Neuronal stem cell (in vitro differentiated cells): ENCODE data around the gene EEF1B2.
"Not testable (repeated sequence)": the region's sequence is repeated elsewhere in the genome, so short reads cannot be mapped to it uniquely, and the experiment has no call there.

Experiments
- DNase-seq: peaks from one replicate; pipeline ENCODE4 v3.0.0-alpha.2; 2013; ENCODE audit warnings: low spot score
- H2AFZ ChIP-seq: one replicate; pipeline ENCODE4 v1.6.1; 2013; ENCODE audit warnings: mild to moderate bottlenecking, low read length, inconsistent platforms
- H2AK5ac ChIP-seq: 2 replicates; pipeline ENCODE4 v1.6.1; 2013; ENCODE audit warnings: low read depth, mild to moderate bottlenecking, inconsistent platforms, low read length, moderate library complexity, mixed read lengths
- H2BK120ac ChIP-seq: 2 replicates; pipeline ENCODE4 v1.6.1; 2013; ENCODE audit warnings: low read depth, mild to moderate bottlenecking, inconsistent platforms, low read length, moderate library complexity, mixed read lengths
- H2BK12ac ChIP-seq: one replicate; pipeline ENCODE4 v1.6.1; 2013; ENCODE audit warnings: low read length, inconsistent platforms
- H2BK15ac ChIP-seq: 2 replicates; pipeline ENCODE4 v1.6.1; 2013; ENCODE audit warnings: mild to moderate bottlenecking, low read length, inconsistent platforms, mixed read lengths
- H2BK5ac ChIP-seq: one replicate; pipeline ENCODE4 v1.6.1; 2013; ENCODE audit warnings: inconsistent platforms, mild to moderate bottlenecking, low read length, moderate library complexity
- H3K14ac ChIP-seq: one replicate; pipeline ENCODE4 v1.6.1; 2013; ENCODE audit warnings: low read length, inconsistent platforms
- H3K18ac ChIP-seq: 2 replicates; pipeline ENCODE4 v1.6.1; 2013; ENCODE audit warnings: low read length, inconsistent platforms
- H3K23ac ChIP-seq: 2 replicates; pipeline ENCODE4 v1.6.1; 2013; ENCODE audit warnings: low read depth, mild to moderate bottlenecking, mixed read lengths, low read length, inconsistent platforms; ENCODE audit not compliant: poor library complexity
- H3K27ac ChIP-seq: replicated peaks from 3 replicates; pipeline ENCODE4 v1.5.1; 2013; ENCODE audit warnings: low read length, inconsistent platforms
- H3K27me3 ChIP-seq, 3 experiments: 2 replicates each; pipeline ENCODE4 v1.6.1; 2013; ENCODE audit warnings: low read length in 3 of 3, mild to moderate bottlenecking in 2 of 3, inconsistent platforms in 1 of 3, low read depth in 1 of 3, mixed read lengths in 1 of 3, moderate library complexity in 1 of 3; ENCODE audit not compliant: control insufficient read depth in 3 of 3, insufficient read depth in 3 of 3
- H3K36me3 ChIP-seq, 2 donors: replicated peaks in 1 of 2; 2 replicates each; pipeline ENCODE4 v1.6.1; 2013; ENCODE audit warnings: low read length in 2 of 2; ENCODE audit not compliant: control insufficient read depth in 2 of 2, insufficient read depth in 2 of 2
- H3K4ac ChIP-seq: 2 replicates; pipeline ENCODE4 v1.6.1; 2013; ENCODE audit warnings: inconsistent platforms, mild to moderate bottlenecking, low read length, moderate library complexity
- H3K4me1 ChIP-seq, 2 donors: 1 replicate in 1 of 2; 2 replicates in 1 of 2; pipeline ENCODE4 v1.6.1; 2013; ENCODE audit warnings: low read length in 2 of 2, low read depth in 1 of 2; ENCODE audit not compliant: control insufficient read depth in 2 of 2, insufficient read depth in 1 of 2
- H3K4me2 ChIP-seq: one replicate; pipeline ENCODE4 v1.6.1; 2013; ENCODE audit warnings: mild to moderate bottlenecking, low read length, inconsistent platforms; ENCODE audit not compliant: insufficient read depth, poor library complexity, severe bottlenecking
- H3K4me3 ChIP-seq, 2 donors: 2 replicates each; pipeline ENCODE4 v1.5.1; 2013; ENCODE audit warnings: low read length in 2 of 2, mild to moderate bottlenecking in 2 of 2, inconsistent platforms in 1 of 2, moderate library complexity in 1 of 2
- H3K79me1 ChIP-seq: one replicate; pipeline ENCODE4 v1.6.1; 2013; ENCODE audit warnings: low read depth, mild to moderate bottlenecking, inconsistent platforms, low read length, moderate library complexity
- H3K9ac ChIP-seq: one replicate; pipeline ENCODE4 v1.6.1; 2013; ENCODE audit warnings: mild to moderate bottlenecking, low read depth, low read length, inconsistent platforms; ENCODE audit not compliant: poor library complexity
- H3K9me3 ChIP-seq, 2 donors: replicated peaks in 1 of 2; 2 replicates each; pipeline versions ENCODE3 to v1.6.1; 2013; ENCODE audit warnings: low read length in 2 of 2, mild to moderate bottlenecking in 2 of 2, inconsistent platforms in 1 of 2, low read depth in 1 of 2, mixed read lengths in 1 of 2, moderate library complexity in 1 of 2; ENCODE audit not compliant: control insufficient read depth in 2 of 2, insufficient read depth in 1 of 2
- H4K8ac ChIP-seq: one replicate; pipeline ENCODE4 v1.6.1; 2013; ENCODE audit warnings: low read depth, mild to moderate bottlenecking, inconsistent platforms, low read length, moderate library complexity
- H4K91ac ChIP-seq: one replicate; pipeline ENCODE4 v1.6.1; 2013; ENCODE audit warnings: low read length, low read depth, mild to moderate bottlenecking, inconsistent platforms; ENCODE audit not compliant: poor library complexity
- WGBS, 2 donors: extraction: QIAGEN DNeasy Blood & Tissue Kit; methylation state at CpG; one replicate each; pipeline ENCODE4 v1.1.7; 2013; ENCODE audit warnings: missing lambda C conversion rate in 2 of 2, mixed read lengths in 1 of 2; ENCODE audit not compliant: insufficient read length in 2 of 2, insufficient replicate concordance in 1 of 2; ENCODE audit errors: extremely low coverage in 2 of 2; 5-methylcytosine and 5-hydroxymethylcytosine counted together

The EEF1B2 gene

GRCh38 chr2:206203331-206203730 lies 43.6 kb downstream of the EEF1B2 start:
- Histone ChIP-seq H3K4me3 (no peak overlapping the region), H3K36me3 (no peaks in the 10 kb centered on the region), H3K27ac (no peak overlapping the region), H2BK15ac (no peak overlapping the region), H3K9ac (no peak overlapping the region), H3K4me1 (no peaks in the 10 kb centered on the region), H2AK5ac (no peak overlapping the region), H2BK12ac (peak overlapping the region; percentile 41), H3K4me2 (no peak overlapping the region), H3K4ac (no peak overlapping the region), H4K8ac (peak overlapping the region; percentile 43), H2BK5ac (no peak overlapping the region), H3K9me3 (peaks cover 0 to 3% of the 10 kb centered on the region in 2 donors), H2BK120ac (no peak overlapping the region), H3K27me3 (no peaks in the 10 kb centered on the region), H3K18ac (peak overlapping the region; percentile 17), H4K91ac (no peak overlapping the region), H2AFZ (no peak overlapping the region), H3K79me1 (no peaks in the 10 kb centered on the region), H3K14ac (no peak overlapping the region), H3K23ac (peak overlapping the region; percentile 31)
- no peak for DNase-seq
- no CpG with 5 or more reads among the region's 17 CpGs for WGBS, 2 donors

- H3K23ac ChIP-seq = no peak overlapping the region
- WGBS, 2 donors = no CpG with 5 or more reads among the region's 3 CpGs
Observed at GRCh38 chr2:206204710-206205109, 45.0 kb downstream of the EEF1B2 start.

DNA sequence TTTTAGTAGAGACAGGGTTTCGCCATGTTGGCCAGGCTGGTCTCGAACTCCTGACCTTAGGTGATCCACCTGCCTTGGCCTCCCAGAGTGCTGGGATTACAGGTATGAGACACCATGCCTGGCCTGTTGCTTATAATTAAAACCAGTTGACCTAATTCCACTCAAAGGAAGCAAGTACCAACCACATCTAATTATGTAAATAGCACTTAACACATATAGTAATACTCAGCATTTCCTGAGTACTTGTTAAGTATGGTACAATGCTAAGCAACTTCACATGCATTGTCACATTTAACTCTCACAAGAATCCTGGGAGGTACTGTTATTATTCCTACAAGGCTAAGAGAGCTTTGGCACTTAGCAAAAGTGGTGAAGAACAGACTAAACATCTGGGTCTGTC lies 47.6 kb downstream of the EEF1B2 start:
- not testable (repeated sequence) for H3K18ac ChIP-seq, H2BK12ac ChIP-seq, H4K8ac ChIP-seq, H3K27ac ChIP-seq, H3K79me1 ChIP-seq, H3K4me3 ChIP-seq, H3K4me1 ChIP-seq, H3K36me3 ChIP-seq, H3K23ac ChIP-seq, H3K4me2 ChIP-seq, H2AFZ ChIP-seq, H3K4ac ChIP-seq, H3K9ac ChIP-seq, H2BK15ac ChIP-seq, DNase-seq, H2AK5ac ChIP-seq, H3K9me3 ChIP-seq, H4K91ac ChIP-seq, H2BK5ac ChIP-seq, H2BK120ac ChIP-seq, H3K14ac ChIP-seq, H3K27me3 ChIP-seq
- no CpG with 5 or more reads among the region's 2 CpGs for WGBS, 2 donors

More at GRCh38 chr2:206204710-206205109, 45.0 kb downstream of the EEF1B2 start:
- no peak overlapping the region for H3K4ac ChIP-seq
- no peak overlapping the region for H2BK120ac ChIP-seq
- H4K91ac ChIP-seq = no peak overlapping the region
- H2BK12ac ChIP-seq = no peak overlapping the region
- no peak overlapping the region for H3K14ac ChIP-seq
- no peak overlapping the region for H4K8ac ChIP-seq
- no peak overlapping the region for H2AK5ac ChIP-seq
- H3K27me3 ChIP-seq = no peaks in the 10 kb centered on the region
- H3K27ac ChIP-seq = no peak overlapping the region
- no peak overlapping the region for H3K4me2 ChIP-seq
- no peak for DNase-seq
- H2AFZ ChIP-seq = no peak overlapping the region
- no peak overlapping the region for H3K9ac ChIP-seq
- no peak overlapping the region for H2BK15ac ChIP-seq
- no peaks in the 10 kb centered on the region for H3K79me1 ChIP-seq
- no peaks in the 10 kb centered on the region for H3K4me1 ChIP-seq
- no peak overlapping the region for H3K4me3 ChIP-seq
- H3K36me3 ChIP-seq = no peaks in the 10 kb centered on the region
- no peak overlapping the region for H3K18ac ChIP-seq
- no peak overlapping the region for H2BK5ac ChIP-seq
- peaks cover 0 to 3% of the 10 kb centered on the region in 2 donors for H3K9me3 ChIP-seq

GRCh38 chr2:206208900-206209299 lies 49.2 kb downstream of the EEF1B2 start:
- H2BK15ac ChIP-seq = no peak overlapping the region
- H3K14ac ChIP-seq = no peak overlapping the region
- H3K79me1 ChIP-seq = no peaks in the 10 kb centered on the region
- H3K9ac ChIP-seq = no peak overlapping the region
- H2BK12ac ChIP-seq = no peak overlapping the region
- H3K4me3 ChIP-seq = no peak overlapping the region
- no peak overlapping the region for H2AK5ac ChIP-seq
- no peak overlapping the region for H3K4me2 ChIP-seq
- WGBS, 2 donors = no CpG with 5 or more reads among the region's 7 CpGs
- H3K18ac ChIP-seq = no peak overlapping the region
- H3K27me3 ChIP-seq = no peaks in the 10 kb centered on the region
- no peak overlapping the region for H3K23ac ChIP-seq
- H3K27ac ChIP-seq = no peak overlapping the region
- H2BK5ac ChIP-seq = no peak overlapping the region
- no peaks in the 10 kb centered on the region for H3K36me3 ChIP-seq
- H3K4ac ChIP-seq = no peak overlapping the region
- peaks cover 5 to 9% of the 10 kb centered on the region in 2 donors for H3K4me1 ChIP-seq
- H2BK120ac ChIP-seq = no peak overlapping the region
- H3K9me3 ChIP-seq = no peaks in the 10 kb centered on the region
- no peak overlapping the region for H4K8ac ChIP-seq
- H2AFZ ChIP-seq = no peak overlapping the region
- DNase-seq = no peak
- no peak overlapping the region for H4K91ac ChIP-seq
